HEK293 (cell line): Measurements from ENCODE around the gene GRK5.
A peak's percentile ranks its signal among the peaks of the same experiment; 100 is the strongest.

ENCODE experiments used
- CTCF ChIA-PET: fragments of 350-600 bp; formaldehyde crosslinking; extraction: SDS; loops from one replicate; lab custom pipeline; 2021; ENCODE audit warnings: antibody characterized with exemption; lab: Yijun Ruan, JAX
- POLR2A ChIA-PET: fragments of 300-600 bp; formaldehyde crosslinking; extraction: SDS; loops from one replicate; lab custom pipeline; 2020; ENCODE audit warnings: antibody characterized with exemption, inconsistent platforms; lab: Yijun Ruan, JAX
- H3K27ac ChIP-seq: fragments of 200-500 bp; sonication (Bioruptor generic); 2 replicates; pipeline ENCODE4 v1.5.1; 2014; ENCODE audit warnings: low read depth, low read length, control low read depth, inconsistent platforms; ENCODE audit errors: extremely low read depth
- H3K36me3 ChIP-seq, 2 experiments: fragments of 200-500 bp in 1 of 2; sonication (Bioruptor generic) in 1 of 2; 1 replicate in 1 of 2; 2 replicates in 1 of 2; pipeline ENCODE4 v1.5.1; 2014 to 2017; ENCODE audit warnings: inconsistent platforms in 2 of 2, low read length in 2 of 2; ENCODE audit not compliant: control insufficient read depth in 2 of 2, insufficient read depth in 1 of 2
- H3K4me1 ChIP-seq: fragments of 200-500 bp; sonication (Bioruptor generic); 2 replicates; pipeline ENCODE4 v1.5.1; 2014; ENCODE audit warnings: mild to moderate bottlenecking, low read length, inconsistent platforms; ENCODE audit not compliant: control insufficient read depth, insufficient read depth
- H3K4me3 ChIP-seq: 2 replicates; pipeline ENCODE4 v1.5.1; 2011; ENCODE audit warnings: low read depth, mild to moderate bottlenecking, control low read depth, low read length, moderate library complexity
- H3K9me3 ChIP-seq: fragments of 200-500 bp; sonication (Bioruptor generic); 2 replicates; pipeline ENCODE4 v1.5.1; 2014; ENCODE audit warnings: low read depth, low read length, inconsistent platforms; ENCODE audit not compliant: control insufficient read depth, insufficient read depth
- GFI1B ChIP-seq: fragments of 450-650 bp; formaldehyde crosslinking; IDR thresholded peaks from 2 replicates; pipeline ENCODE4 v1.5.1; 2016; ENCODE audit warnings: missing biosample characterization, missing genetic modification characterization
- HOXC10 ChIP-seq: sonication (generic); formaldehyde crosslinking; IDR thresholded peaks from 2 replicates; pipeline ENCODE4 v1.8.1; 2023; ENCODE audit warnings: mild to moderate bottlenecking, missing genetic modification reagents
- ZEB2 ChIP-seq: fragments of 450-650 bp; formaldehyde crosslinking; IDR thresholded peaks from 2 replicates; pipeline ENCODE4 v1.5.1; 2016; ENCODE audit warnings: missing biosample characterization, missing genetic modification characterization
- ZFP69B ChIP-seq: fragments of 450-650 bp; formaldehyde crosslinking; IDR thresholded peaks from 2 replicates; pipeline ENCODE4 v1.5.1; 2016; ENCODE audit warnings: missing biosample characterization, missing genetic modification characterization
- ZNF155 ChIP-seq: fragments of 450-650 bp; formaldehyde crosslinking; IDR thresholded peaks from 2 replicates; pipeline ENCODE4 v1.5.1; 2016; ENCODE audit warnings: missing biosample characterization, missing genetic modification characterization
- ZNF214 ChIP-seq: fragments of 450-650 bp; formaldehyde crosslinking; IDR thresholded peaks from 2 replicates; pipeline ENCODE4 v1.5.1; 2017; ENCODE audit warnings: missing biosample characterization, mild to moderate bottlenecking, missing genetic modification characterization, borderline replicate concordance
- ZNF223 ChIP-seq: fragments of 450-650 bp; formaldehyde crosslinking; IDR thresholded peaks from 2 replicates; pipeline ENCODE4 v1.5.1; 2016; ENCODE audit warnings: missing biosample characterization, missing genetic modification characterization
- ZNF335 ChIP-seq: fragments of 450-650 bp; formaldehyde crosslinking; conservative IDR thresholded peaks from 2 replicates; pipeline ENCODE4 v1.5.1; 2016; ENCODE audit warnings: missing biosample characterization, missing genetic modification characterization
- ZNF426 ChIP-seq: fragments of 450-650 bp; formaldehyde crosslinking; IDR thresholded peaks from 2 replicates; pipeline ENCODE4 v1.5.1; 2017; ENCODE audit warnings: missing biosample characterization, missing genetic modification characterization, mild to moderate bottlenecking, inconsistent platforms, moderate library complexity
- ZNF473 ChIP-seq: fragments of 450-650 bp; formaldehyde crosslinking; IDR thresholded peaks from 2 replicates; pipeline ENCODE4 v1.5.1; 2017; ENCODE audit warnings: missing biosample characterization, missing genetic modification characterization
- ZNF514 ChIP-seq: fragments of 450-650 bp; formaldehyde crosslinking; IDR thresholded peaks from 2 replicates; pipeline ENCODE4 v1.5.1; 2016; ENCODE audit warnings: missing biosample characterization, missing genetic modification characterization
- ZNF677 ChIP-seq: fragments of 450-650 bp; IDR thresholded peaks from 2 replicates; pipeline ENCODE4 v1.5.0; 2018; ENCODE audit warnings: missing biosample characterization, mild to moderate bottlenecking, missing genetic modification characterization, moderate library complexity
- TF ChIP-seq, protein P1 (sequence below): fragments of 450-650 bp; formaldehyde crosslinking; IDR thresholded peaks from 2 replicates; pipeline ENCODE4 v1.5.1; 2016; ENCODE audit warnings: missing biosample characterization, missing genetic modification characterization, low read depth
- TF ChIP-seq, protein P2 (sequence below): fragments of 450-650 bp; formaldehyde crosslinking; IDR thresholded peaks from 2 replicates; pipeline ENCODE4 v1.5.1; 2016; ENCODE audit warnings: missing biosample characterization, missing genetic modification characterization
- TF ChIP-seq, protein P3 (sequence below): fragments of 450-650 bp; formaldehyde crosslinking; IDR thresholded peaks from 2 replicates; pipeline ENCODE4 v1.5.1; 2016; ENCODE audit warnings: missing biosample characterization, missing genetic modification characterization
- TF ChIP-seq, protein P4 (sequence below): fragments of 450-650 bp; formaldehyde crosslinking; IDR thresholded peaks from 2 replicates; pipeline ENCODE4; 2016; ENCODE audit warnings: missing biosample characterization, missing genetic modification characterization
- TF ChIP-seq, protein P5 (sequence below): fragments of 450-650 bp; formaldehyde crosslinking; IDR thresholded peaks from 2 replicates; pipeline ENCODE4 v1.5.1; 2016; ENCODE audit warnings: missing biosample characterization, missing genetic modification characterization
- TF ChIP-seq, protein P6 (sequence below): fragments of 450-650 bp; formaldehyde crosslinking; IDR thresholded peaks from 2 replicates; pipeline ENCODE4 v1.5.1; 2016; ENCODE audit warnings: missing biosample characterization, missing genetic modification characterization

The GRK5 gene

DNA sequence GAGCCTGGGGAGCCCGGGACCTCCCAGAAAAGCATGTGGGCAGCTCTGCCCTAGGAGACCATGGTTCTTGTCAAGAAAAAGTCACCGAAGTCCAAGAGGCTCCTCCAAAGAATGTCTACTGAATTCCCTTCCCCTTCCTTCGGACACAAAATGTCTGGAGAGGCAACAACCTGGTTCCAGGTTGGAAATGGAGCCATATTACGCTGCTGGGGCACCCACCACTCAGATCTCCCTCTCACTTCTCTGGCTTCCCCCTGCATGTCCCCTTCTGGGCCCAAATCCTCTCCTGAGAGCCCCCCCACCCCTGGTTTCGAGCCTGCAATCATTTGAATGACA is 282.6 kb downstream of the GRK5 start (continued):
- TF ChIP-seq, protein P1, sequence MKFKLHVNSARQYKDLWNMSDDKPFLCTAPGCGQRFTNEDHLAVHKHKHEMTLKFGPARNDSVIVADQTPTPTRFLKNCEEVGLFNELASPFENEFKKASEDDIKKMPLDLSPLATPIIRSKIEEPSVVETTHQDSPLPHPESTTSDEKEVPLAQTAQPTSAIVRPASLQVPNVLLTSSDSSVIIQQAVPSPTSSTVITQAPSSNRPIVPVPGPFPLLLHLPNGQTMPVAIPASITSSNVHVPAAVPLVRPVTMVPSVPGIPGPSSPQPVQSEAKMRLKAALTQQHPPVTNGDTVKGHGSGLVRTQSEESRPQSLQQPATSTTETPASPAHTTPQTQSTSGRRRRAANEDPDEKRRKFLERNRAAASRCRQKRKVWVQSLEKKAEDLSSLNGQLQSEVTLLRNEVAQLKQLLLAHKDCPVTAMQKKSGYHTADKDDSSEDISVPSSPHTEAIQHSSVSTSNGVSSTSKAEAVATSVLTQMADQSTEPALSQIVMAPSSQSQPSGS (tag by site-specific recombination) = no peak
- TF ChIP-seq ZEB2 (tag by site-specific recombination) (no peak), ZNF426 (tag by site-specific recombination) (no peak), ZNF155 (tag by site-specific recombination) (no peak)
- TF ChIP-seq, protein P2, sequence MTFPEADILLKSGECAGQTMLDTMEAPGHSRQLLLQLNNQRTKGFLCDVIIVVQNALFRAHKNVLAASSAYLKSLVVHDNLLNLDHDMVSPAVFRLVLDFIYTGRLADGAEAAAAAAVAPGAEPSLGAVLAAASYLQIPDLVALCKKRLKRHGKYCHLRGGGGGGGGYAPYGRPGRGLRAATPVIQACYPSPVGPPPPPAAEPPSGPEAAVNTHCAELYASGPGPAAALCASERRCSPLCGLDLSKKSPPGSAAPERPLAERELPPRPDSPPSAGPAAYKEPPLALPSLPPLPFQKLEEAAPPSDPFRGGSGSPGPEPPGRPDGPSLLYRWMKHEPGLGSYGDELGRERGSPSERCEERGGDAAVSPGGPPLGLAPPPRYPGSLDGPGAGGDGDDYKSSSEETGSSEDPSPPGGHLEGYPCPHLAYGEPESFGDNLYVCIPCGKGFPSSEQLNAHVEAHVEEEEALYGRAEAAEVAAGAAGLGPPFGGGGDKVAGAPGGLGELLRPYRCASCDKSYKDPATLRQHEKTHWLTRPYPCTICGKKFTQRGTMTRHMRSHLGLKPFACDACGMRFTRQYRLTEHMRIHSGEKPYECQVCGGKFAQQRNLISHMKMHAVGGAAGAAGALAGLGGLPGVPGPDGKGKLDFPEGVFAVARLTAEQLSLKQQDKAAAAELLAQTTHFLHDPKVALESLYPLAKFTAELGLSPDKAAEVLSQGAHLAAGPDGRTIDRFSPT (tag by site-specific recombination) = no peak
- TF ChIP-seq, protein P3, sequence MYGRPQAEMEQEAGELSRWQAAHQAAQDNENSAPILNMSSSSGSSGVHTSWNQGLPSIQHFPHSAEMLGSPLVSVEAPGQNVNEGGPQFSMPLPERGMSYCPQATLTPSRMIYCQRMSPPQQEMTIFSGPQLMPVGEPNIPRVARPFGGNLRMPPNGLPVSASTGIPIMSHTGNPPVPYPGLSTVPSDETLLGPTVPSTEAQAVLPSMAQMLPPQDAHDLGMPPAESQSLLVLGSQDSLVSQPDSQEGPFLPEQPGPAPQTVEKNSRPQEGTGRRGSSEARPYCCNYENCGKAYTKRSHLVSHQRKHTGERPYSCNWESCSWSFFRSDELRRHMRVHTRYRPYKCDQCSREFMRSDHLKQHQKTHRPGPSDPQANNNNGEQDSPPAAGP = no peak

DNA sequence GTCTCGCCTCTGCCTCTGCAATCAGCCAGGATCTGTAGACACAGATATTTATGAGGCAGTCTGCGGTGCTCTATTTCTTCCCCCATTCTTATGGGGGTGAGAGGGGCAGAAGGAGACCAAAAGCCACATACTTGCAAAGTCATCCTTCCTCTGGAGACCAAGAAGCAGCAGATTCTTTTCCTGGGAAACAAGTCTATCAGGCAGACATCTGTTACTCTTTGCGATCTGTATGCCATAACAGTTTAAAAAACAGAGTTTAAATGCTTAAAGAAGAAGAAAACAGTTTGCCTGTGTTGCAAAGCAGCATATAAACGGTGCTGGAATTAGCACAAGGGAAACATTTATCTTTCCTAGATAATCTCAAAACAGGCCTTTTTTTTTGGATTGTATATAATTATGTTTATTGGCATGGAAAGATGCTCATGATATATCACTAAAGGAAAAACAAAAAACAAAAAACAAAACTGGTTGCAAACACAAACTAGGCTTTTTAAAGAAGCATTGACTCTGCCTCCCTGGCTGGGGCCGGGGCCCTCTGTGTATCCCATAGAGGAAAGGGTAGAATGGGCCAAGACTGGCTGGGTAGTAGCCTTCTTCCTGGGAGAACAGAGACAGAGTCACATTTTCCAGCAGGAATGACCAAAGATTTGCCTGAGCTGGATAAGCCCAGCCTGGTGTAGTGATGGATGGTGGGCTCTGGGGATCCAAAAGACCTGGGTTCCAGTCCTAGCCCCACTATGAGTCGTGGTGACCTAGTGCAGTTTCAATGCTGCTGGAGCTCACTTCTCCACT is 284.8 kb downstream of the GRK5 start:
- Histone ChIP-seq H3K27ac (no peak overlapping the region), H3K4me3 (no peak overlapping the region), H3K36me3 (no peaks in the 10 kb centered on the region), H3K4me1 (peaks cover 5% of the 10 kb centered on the region), H3K9me3 (no peaks in the 10 kb centered on the region)
- CTCF ChIA-PET = interaction anchor here (0.6 kb wide), 1 partner anchor 8 kb away, joined by 3 read pairs; no protein-coding TSS in a partner anchor
- no peak for TF ChIP-seq ZNF214 (tag by site-specific recombination)
- no peak for TF ChIP-seq ZNF514
- TF ChIP-seq GFI1B (tag by site-specific recombination) = no peak
- TF ChIP-seq, protein P4, sequence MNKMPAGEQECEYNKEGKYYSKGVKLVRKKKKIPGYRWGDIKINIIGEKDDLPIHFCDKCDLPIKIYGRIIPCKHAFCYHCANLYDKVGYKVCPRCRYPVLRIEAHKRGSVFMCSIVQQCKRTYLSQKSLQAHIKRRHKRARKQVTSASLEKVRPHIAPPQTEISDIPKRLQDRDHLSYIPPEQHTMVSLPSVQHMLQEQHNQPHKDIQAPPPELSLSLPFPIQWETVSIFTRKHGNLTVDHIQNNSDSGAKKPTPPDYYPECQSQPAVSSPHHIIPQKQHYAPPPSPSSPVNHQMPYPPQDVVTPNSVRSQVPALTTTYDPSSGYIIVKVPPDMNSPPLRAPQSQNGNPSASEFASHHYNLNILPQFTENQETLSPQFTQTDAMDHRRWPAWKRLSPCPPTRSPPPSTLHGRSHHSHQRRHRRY (tag by site-specific recombination) = no peak
- 0 out of 2 replicates have a peak, but pooled peaks have one; percentile 17 for TF ChIP-seq ZNF335
- POLR2A ChIA-PET = no interaction called here

DNA sequence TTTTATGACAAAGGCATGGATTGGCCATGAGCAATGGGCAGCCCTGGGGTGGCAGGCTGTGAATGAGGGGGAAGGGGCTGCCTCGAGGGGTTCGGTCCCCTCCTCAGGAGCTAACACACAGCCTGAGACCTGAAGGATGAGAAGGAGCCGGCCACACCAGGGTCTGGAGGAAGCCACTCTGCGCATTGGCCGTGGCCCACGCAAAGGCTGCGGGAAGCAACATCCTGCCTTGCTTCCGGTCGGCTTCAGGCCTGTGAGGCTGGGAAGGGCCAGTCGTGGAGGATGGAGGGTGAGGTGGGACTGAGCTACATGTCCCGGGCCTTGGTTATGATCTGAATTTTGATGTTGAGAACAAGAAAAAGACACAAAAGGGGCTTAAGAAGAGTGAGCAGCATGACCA is 285.8 kb downstream of the GRK5 start:
- CTCF ChIA-PET = interaction anchor here (0.6 kb wide), 1 partner anchor 9 kb away, joined by 3 read pairs; no protein-coding TSS in a partner anchor
- POLR2A ChIA-PET = no interaction called here
- no peaks in the 10 kb centered on the region for H3K36me3 ChIP-seq
- TF ChIP-seq, protein P5, sequence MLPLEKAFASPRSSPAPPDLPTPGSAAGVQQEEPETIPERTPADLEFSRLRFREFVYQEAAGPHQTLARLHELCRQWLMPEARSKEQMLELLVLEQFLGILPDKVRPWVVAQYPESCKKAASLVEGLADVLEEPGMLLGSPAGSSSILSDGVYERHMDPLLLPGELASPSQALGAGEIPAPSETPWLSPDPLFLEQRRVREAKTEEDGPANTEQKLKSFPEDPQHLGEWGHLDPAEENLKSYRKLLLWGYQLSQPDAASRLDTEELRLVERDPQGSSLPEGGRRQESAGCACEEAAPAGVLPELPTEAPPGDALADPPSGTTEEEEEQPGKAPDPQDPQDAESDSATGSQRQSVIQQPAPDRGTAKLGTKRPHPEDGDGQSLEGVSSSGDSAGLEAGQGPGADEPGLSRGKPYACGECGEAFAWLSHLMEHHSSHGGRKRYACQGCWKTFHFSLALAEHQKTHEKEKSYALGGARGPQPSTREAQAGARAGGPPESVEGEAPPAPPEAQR = no peak
- TF ChIP-seq ZNF223 (tag by site-specific recombination) (no peak), ZNF335 (no peak), ZNF677 (tag by site-specific recombination) (no peak), ZNF473 (tag by site-specific recombination) (no peak), ZFP69B (tag by site-specific recombination) (no peak), HOXC10 (no peak)
- TF ChIP-seq, protein P6, sequence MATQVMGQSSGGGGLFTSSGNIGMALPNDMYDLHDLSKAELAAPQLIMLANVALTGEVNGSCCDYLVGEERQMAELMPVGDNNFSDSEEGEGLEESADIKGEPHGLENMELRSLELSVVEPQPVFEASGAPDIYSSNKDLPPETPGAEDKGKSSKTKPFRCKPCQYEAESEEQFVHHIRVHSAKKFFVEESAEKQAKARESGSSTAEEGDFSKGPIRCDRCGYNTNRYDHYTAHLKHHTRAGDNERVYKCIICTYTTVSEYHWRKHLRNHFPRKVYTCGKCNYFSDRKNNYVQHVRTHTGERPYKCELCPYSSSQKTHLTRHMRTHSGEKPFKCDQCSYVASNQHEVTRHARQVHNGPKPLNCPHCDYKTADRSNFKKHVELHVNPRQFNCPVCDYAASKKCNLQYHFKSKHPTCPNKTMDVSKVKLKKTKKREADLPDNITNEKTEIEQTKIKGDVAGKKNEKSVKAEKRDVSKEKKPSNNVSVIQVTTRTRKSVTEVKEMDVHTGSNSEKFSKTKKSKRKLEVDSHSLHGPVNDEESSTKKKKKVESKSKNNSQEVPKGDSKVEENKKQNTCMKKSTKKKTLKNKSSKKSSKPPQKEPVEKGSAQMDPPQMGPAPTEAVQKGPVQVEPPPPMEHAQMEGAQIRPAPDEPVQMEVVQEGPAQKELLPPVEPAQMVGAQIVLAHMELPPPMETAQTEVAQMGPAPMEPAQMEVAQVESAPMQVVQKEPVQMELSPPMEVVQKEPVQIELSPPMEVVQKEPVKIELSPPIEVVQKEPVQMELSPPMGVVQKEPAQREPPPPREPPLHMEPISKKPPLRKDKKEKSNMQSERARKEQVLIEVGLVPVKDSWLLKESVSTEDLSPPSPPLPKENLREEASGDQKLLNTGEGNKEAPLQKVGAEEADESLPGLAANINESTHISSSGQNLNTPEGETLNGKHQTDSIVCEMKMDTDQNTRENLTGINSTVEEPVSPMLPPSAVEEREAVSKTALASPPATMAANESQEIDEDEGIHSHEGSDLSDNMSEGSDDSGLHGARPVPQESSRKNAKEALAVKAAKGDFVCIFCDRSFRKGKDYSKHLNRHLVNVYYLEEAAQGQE (tag by site-specific recombination) = no peak
- TF ChIP-seq, protein P2 (tag by site-specific recombination) = no peak

More for the DNA sequence above, 285.8 kb downstream of the GRK5 start:
- H3K4me1 ChIP-seq = peaks cover 5% of the 10 kb centered on the region
- no peak overlapping the region for H3K27ac ChIP-seq
- H3K4me3 ChIP-seq = no peak overlapping the region
- no peaks in the 10 kb centered on the region for H3K9me3 ChIP-seq
